Ovary (tissue), 3 donors: ENCODE results near the gene C1orf50.

ENCODE experiments used
- CTCF ChIP-seq, 3 donors: fragments of 450-650 bp in 2 of 3; fragments of 200-600 bp in 1 of 3; IDR thresholded peaks; one replicate each; pipeline versions ENCODE4 v1.5.1 to v1.8.0; 2016 to 2022; ENCODE audit warnings: antibody characterized with exemption in 3 of 3, mild to moderate bottlenecking in 1 of 3
- POLR2A ChIP-seq: fragments of 450-650 bp; IDR thresholded peaks from one replicate; pipeline ENCODE4 v1.6.1; 2017; ENCODE audit warnings: antibody characterized with exemption, mild to moderate bottlenecking, moderate library complexity
- donor health status: DM: no; HTN: no; CAD: no.

- TF ChIP-seq POLR2A (no peak), CTCF (IDR thresholded peaks at IDR 0.05) (no peak)
These were observed 39.5 kb downstream of the C1orf50 start for GRCh38 chr1:42806593-42806992.
